Vagina (tissue), 2 donors: ENCODE measurements around the gene GYPC. TPM values are rescaled to one million over a fixed set of nuclear protein-coding genes. Genes with fewer than 3 reads are reported as not detected.
"Not testable (repeated sequence)": the region's sequence is repeated elsewhere in the genome, so short reads cannot be mapped to it uniquely, and the experiment has no call there.

Source experiments
- DNase-seq, 2 donors: peaks; one replicate each; pipeline ENCODE4 v3.0.0-alpha.2; 2017; ENCODE audit errors: extremely low spot score in 2 of 2
- H3K27ac ChIP-seq: fragments of 200-600 bp; sonication (generic); one replicate; pipeline ENCODE4 v1.5.1; 2019
- H3K27me3 ChIP-seq: fragments of 200-600 bp; sonication (generic); one replicate; pipeline ENCODE4 v1.5.1; 2019
- H3K36me3 ChIP-seq, 2 donors: fragments of 200-600 bp; sonication (generic); one replicate each; pipeline ENCODE4 v1.5.1; 2017 to 2019
- H3K4me1 ChIP-seq: fragments of 200-600 bp; sonication (generic); one replicate; pipeline ENCODE4 v1.5.1; 2019
- H3K4me3 ChIP-seq, 2 donors: fragments of 200-600 bp; sonication (generic); 1 replicate in 1 of 2; 2 replicates in 1 of 2; pipeline ENCODE4 v1.5.1; 2016 to 2019
- H3K9me3 ChIP-seq: fragments of 200-600 bp; sonication (generic); one replicate; pipeline ENCODE4 v1.5.1; 2019
- POLR2A ChIP-seq, 2 donors: fragments of 450-650 bp; IDR thresholded peaks; one replicate each; pipeline ENCODE4 v1.6.1; 2017; ENCODE audit warnings: antibody characterized with exemption in 2 of 2, mild to moderate bottlenecking in 2 of 2, moderate library complexity in 2 of 2
- POLR2AphosphoS5 ChIP-seq, 2 donors: sonication (generic); formaldehyde crosslinking; IDR thresholded peaks; one replicate each; pipeline ENCODE4 v1.9.0; 2017; ENCODE audit warnings: antibody characterized with exemption in 2 of 2, mild to moderate bottlenecking in 2 of 2, low read depth in 1 of 2; ENCODE audit not compliant: insufficient read depth in 1 of 2
- intact Hi-C: fragments of 100-400 bp; cut with DNase I; formaldehyde crosslinking; loops from one replicate; pipeline ENCODE4 v1.15.1; 2023
- total RNA-seq: library from RNA; depleted of rRNA; stranded (reverse); fragments of >200 nt; gene quantifications from one replicate; pipeline ENCODE4 v1.2.3, GENCODE V29; 2016
- TF ChIP-seq, protein P1 (sequence below), 3 experiments: fragments of 450-650 bp in 2 of 3; fragments of 200-600 bp in 1 of 3; sonication (generic) in 1 of 3; IDR thresholded peaks; one replicate each; pipeline ENCODE4 v1.5.1; 2017 to 2019; ENCODE audit warnings: antibody characterized with exemption in 3 of 3, mild to moderate bottlenecking in 2 of 3, moderate library complexity in 2 of 3

The GYPC gene
- total RNA-seq, 1 donor from 2014 or later: 84.2 TPM

DNA sequence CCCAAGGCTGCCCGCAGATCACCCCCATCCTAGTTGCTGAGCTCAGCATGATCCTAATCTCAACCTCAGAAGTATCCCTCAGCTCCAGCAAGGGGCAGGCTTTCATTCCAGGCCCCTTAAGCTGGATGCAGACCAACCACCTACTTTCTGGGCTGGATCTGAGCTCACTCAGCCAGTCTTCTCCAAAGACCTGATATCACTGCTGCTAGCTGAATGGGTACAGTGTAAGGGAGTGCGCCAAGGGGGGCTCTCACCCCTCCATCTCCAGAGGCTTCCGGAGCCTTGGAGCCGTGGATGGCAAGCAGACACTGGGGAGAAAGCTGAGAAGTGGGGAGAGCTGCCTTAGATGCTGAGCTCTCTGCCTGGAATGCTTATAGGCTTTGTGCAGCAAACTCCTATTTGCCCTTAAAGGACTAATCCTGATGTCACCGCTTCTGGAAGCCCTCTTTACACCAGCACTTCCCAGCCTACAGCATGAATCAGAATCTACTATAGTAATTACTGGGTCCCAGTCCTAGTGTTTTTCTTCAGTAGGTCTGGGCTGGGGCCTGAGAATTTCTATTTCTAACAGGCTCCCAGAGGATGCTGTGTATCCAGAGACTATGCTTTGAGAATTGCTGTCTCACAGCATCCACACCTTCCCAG, 31.0 kb downstream of the GYPC start:
- intact Hi-C loops: no loop called here
- DNase-seq: no peak
- no peak overlapping the region for H3K4me3 ChIP-seq
- H3K27ac ChIP-seq: no peak overlapping the region
- H3K36me3 ChIP-seq: no peaks in the 10 kb centered on the region
- H3K9me3 ChIP-seq: no peaks in the 10 kb centered on the region
- no peaks in the 10 kb centered on the region for H3K4me1 ChIP-seq
- no peaks in the 10 kb centered on the region for H3K27me3 ChIP-seq
- TF ChIP-seq POLR2AphosphoS5 (IDR thresholded peaks at IDR 0.05; ENCODE audit: insufficient read depth in 1 of 2, low read depth in 1 of 2) (no peak), POLR2A (IDR thresholded peaks at IDR 0.05) (no peak)
- TF ChIP-seq, protein P1, sequence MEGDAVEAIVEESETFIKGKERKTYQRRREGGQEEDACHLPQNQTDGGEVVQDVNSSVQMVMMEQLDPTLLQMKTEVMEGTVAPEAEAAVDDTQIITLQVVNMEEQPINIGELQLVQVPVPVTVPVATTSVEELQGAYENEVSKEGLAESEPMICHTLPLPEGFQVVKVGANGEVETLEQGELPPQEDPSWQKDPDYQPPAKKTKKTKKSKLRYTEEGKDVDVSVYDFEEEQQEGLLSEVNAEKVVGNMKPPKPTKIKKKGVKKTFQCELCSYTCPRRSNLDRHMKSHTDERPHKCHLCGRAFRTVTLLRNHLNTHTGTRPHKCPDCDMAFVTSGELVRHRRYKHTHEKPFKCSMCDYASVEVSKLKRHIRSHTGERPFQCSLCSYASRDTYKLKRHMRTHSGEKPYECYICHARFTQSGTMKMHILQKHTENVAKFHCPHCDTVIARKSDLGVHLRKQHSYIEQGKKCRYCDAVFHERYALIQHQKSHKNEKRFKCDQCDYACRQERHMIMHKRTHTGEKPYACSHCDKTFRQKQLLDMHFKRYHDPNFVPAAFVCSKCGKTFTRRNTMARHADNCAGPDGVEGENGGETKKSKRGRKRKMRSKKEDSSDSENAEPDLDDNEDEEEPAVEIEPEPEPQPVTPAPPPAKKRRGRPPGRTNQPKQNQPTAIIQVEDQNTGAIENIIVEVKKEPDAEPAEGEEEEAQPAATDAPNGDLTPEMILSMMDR (IDR thresholded peaks at IDR 0.05): no peak

DNA sequence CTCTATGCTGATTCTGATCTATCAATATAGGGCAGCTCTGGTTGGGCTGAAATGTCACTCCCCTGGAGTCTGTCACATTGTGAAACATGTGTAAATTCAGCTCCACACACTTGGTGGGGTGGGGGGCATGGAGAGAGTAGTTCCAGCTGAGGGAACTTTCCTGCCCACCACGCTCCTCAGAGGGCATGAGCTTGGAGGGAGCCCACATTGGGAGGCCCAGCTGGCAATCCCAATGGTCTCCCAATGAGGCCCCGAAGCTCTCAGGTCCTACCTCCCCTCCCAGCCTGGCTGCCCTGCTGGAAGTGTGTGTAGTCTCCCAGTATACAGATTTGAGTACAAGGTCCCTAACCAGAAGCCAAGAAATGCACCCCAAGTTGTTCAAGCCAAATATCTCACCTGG, 31.5 kb downstream of the GYPC start:
- no peaks in the 10 kb centered on the region for H3K36me3 ChIP-seq
- TF ChIP-seq POLR2AphosphoS5 (IDR thresholded peaks at IDR 0.05; ENCODE audit: insufficient read depth in 1 of 2, low read depth in 1 of 2) (no peak), POLR2A (IDR thresholded peaks at IDR 0.05) (no peak)
- TF ChIP-seq, protein P1 (IDR thresholded peaks at IDR 0.05): no peak
- intact Hi-C loops: no loop called here

DNA sequence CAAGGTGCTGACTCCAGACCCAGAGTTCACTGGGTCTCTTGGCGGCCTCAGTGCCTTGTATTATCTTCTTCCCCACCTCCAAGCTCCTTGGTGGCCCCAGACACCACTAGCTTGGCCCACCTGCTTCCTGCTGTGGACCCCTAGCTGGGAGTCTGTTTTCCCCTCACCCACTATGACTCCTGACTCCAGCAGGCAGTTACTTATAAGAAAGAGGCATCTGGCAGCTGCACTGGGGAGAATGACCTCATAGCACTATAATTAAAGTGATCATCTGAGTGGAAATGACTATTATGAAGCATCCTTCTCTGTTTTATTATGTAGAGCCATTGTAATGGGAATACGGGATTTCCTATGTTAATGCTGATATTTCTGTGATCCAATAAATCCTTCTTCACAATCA, 32.6 kb downstream of the GYPC start:
- H3K9me3 ChIP-seq, H3K4me3 ChIP-seq, DNase-seq, H3K36me3 ChIP-seq, H3K4me1 ChIP-seq, intact Hi-C loops, H3K27ac ChIP-seq, H3K27me3 ChIP-seq: not testable (repeated sequence)

More for the DNA sequence above, 31.5 kb downstream of the GYPC start:
- Histone ChIP-seq H3K4me1 (no peaks in the 10 kb centered on the region), H3K9me3 (no peaks in the 10 kb centered on the region), H3K27me3 (no peaks in the 10 kb centered on the region), H3K4me3 (no peak overlapping the region), H3K27ac (no peak overlapping the region)
- DNase-seq: no peak

DNA sequence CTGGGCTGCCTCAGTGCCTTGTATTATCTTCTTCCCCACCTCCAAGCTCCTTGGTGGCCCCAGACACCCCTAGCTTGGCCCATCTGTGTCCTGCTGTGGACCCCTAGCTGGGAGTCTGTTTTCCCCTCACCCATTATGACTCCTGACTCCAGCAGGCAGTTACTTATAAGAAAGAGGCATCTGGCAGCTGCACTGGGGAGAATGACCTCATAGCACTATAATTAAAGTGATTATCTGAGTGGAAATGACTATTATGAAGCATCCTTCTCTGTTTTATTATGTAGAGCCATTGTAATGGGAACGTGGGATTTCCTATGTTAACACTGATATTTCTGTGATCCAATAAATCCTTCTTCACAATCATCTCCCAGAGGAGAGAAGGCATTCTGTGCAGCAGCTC, 36.3 kb downstream of the GYPC start:
- intact Hi-C loops, H3K4me3 ChIP-seq, H3K9me3 ChIP-seq, DNase-seq, H3K27me3 ChIP-seq, H3K27ac ChIP-seq, H3K4me1 ChIP-seq: not testable (repeated sequence)
- peaks cover 0 to 20% of the 10 kb centered on the region in 2 donors for H3K36me3 ChIP-seq

DNA sequence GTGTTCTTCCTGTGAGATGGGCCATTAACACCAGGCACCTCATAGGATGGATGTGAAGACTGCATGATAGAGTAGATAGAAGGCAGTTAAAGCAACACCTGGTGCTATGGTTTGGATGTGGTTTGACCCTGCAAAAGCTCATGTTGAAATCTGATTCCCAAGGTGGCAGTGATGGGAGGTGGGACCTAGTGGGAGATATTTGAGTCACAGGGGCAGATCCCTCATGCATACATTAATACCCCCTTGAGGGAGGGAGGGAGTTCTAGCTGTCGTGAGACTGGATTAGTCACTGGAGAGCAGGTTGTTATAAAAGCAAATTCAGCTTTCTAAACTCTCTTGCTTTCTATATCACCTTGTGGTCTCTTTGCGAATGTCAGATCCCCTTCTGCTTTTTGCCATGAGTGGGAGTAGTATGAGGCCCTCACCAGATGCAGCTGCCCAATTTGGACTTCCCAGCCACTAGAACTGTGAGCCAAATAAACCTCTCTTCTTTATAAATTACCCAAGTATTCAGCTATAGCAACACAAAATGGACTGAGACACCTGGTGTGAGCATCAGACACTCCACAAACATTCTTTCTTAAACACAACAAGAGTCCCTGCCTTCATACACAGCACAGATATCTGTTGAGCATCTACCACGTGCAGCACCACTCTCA, 37.1 kb downstream of the GYPC start:
- peaks cover 0 to 24% of the 10 kb centered on the region in 2 donors for H3K36me3 ChIP-seq
- H3K27ac ChIP-seq, intact Hi-C loops, DNase-seq, H3K4me1 ChIP-seq, H3K27me3 ChIP-seq, H3K9me3 ChIP-seq, H3K4me3 ChIP-seq: not testable (repeated sequence)

DNA sequence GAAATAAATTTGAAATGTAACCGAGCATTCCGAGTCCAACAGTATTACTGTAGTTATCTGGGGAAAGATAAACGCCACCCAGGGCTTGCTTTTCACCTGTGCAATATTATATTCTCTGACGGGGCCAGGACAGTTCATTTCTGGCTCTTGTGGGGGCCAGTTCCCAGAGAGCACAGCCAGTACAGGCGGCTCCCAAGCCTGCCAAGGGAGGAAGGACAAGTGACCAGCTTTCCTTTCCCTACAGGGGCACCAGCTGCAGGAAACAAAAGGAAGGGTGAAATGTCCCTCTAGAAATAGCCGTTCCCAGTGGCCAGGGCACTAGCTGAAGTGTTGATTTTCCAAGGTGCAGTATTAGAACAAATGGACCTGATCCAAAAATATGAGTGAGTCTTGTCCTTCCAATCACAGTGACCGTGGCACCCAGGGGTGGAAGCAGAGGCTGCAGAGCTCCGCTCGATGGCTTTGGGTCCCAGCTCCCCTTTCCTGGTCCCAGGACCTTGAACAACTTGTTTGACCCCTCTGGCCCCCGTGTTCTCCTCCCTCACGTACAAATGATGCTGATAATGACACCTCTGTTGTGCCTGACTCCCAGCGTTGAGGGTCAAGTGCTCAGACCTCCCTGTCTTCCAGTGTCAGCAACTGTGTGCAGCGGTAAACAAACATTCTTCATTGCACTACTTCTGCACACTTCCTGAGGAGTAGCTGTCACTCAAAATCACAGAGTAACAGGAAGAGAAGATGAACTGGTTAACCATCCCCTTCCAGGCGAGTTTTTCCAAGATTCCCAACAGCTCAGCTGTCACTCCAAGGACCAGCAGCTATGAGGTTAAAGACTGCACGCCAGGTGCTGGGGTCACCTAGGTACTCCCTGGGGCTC, 40.9 kb downstream of the GYPC start:
- DNase-seq: no peak
- no peak overlapping the region for H3K4me3 ChIP-seq
- TF ChIP-seq, protein P1 (IDR thresholded peaks at IDR 0.05): no peak
- TF ChIP-seq POLR2A (IDR thresholded peaks at IDR 0.05): no peak
- TF ChIP-seq POLR2AphosphoS5 (IDR thresholded peaks at IDR 0.05; ENCODE audit: insufficient read depth in 1 of 2, low read depth in 1 of 2): no peak
- intact Hi-C loops: no loop called here
- H3K36me3 ChIP-seq: peaks cover 0 to 24% of the 10 kb centered on the region in 2 donors
- no peak overlapping the region for H3K27ac ChIP-seq
- H3K9me3 ChIP-seq: no peaks in the 10 kb centered on the region
- H3K27me3 ChIP-seq: no peaks in the 10 kb centered on the region
- H3K4me1 ChIP-seq: peaks cover 1% of the 10 kb centered on the region
